Measurements from ENCODE around the gene REEP1. TPM values are rescaled to one million over a fixed set of nuclear protein-coding genes. Genes with fewer than 3 reads are reported as not detected.
A peak's percentile ranks its signal among the peaks of the same experiment; 100 is the strongest.

REEP1 gene
- total RNA-seq, 1 donor from 2014 or later = 6.4 TPM

DNA sequence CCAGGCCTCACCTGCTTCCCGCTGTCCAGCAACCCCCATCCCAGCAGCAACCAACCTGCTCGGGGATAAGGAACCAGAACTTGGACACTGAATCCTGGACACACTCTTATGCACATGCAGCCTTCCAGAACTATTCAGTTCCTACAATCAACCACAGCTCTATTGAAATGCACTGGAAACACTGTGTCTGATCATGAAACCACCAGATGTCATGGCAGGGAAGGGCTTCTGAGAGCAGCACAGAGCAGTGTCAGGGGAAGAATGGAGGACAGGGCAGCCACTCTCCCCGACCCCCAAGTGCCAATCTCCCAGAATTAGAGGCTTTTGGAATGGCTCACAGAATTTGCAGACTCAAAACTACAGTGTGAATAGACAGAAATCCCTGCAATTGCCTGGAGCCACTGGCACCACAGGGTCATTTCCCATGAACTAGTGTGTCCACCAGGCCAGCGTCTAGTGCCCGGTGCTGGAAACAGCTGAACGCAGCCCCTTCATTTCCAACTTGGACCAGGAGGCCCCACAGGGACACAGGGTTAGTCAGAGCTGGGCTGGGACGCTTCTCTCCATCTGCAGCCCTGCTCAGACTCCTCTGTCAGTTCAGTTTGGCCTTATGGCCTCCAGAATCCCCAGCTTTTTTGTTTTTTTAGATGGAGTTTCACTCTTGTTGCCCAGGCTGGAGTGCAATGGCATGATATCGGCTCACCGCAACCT is 112.6 kb downstream of the REEP1 start:
- no peak for DNase-seq (ENCODE audit: low spot score in 2 of 2)
- H3K27me3 ChIP-seq = no peaks in the 10 kb centered on the region
- H3K27ac ChIP-seq = peak overlapping the region; percentile 89 to 93
- H3K4me3 ChIP-seq = peak overlapping the region; percentile 17 to 48
- intact Hi-C loops (cut with DNase I) = loop anchor here (2.0 to 5.0 kb wide), 5 partner anchors 26 to 398 kb away; partner anchors contain the start of genes IMMT and RNF103
- H3K9me3 ChIP-seq = no peaks in the 10 kb centered on the region
- no peaks in the 10 kb centered on the region for H3K36me3 ChIP-seq
- peaks cover 25 to 37% of the 10 kb centered on the region in 2 donors for H3K4me1 ChIP-seq
- TF ChIP-seq, protein P1, sequence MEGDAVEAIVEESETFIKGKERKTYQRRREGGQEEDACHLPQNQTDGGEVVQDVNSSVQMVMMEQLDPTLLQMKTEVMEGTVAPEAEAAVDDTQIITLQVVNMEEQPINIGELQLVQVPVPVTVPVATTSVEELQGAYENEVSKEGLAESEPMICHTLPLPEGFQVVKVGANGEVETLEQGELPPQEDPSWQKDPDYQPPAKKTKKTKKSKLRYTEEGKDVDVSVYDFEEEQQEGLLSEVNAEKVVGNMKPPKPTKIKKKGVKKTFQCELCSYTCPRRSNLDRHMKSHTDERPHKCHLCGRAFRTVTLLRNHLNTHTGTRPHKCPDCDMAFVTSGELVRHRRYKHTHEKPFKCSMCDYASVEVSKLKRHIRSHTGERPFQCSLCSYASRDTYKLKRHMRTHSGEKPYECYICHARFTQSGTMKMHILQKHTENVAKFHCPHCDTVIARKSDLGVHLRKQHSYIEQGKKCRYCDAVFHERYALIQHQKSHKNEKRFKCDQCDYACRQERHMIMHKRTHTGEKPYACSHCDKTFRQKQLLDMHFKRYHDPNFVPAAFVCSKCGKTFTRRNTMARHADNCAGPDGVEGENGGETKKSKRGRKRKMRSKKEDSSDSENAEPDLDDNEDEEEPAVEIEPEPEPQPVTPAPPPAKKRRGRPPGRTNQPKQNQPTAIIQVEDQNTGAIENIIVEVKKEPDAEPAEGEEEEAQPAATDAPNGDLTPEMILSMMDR (IDR thresholded peaks at IDR 0.05) = no peak

DNA sequence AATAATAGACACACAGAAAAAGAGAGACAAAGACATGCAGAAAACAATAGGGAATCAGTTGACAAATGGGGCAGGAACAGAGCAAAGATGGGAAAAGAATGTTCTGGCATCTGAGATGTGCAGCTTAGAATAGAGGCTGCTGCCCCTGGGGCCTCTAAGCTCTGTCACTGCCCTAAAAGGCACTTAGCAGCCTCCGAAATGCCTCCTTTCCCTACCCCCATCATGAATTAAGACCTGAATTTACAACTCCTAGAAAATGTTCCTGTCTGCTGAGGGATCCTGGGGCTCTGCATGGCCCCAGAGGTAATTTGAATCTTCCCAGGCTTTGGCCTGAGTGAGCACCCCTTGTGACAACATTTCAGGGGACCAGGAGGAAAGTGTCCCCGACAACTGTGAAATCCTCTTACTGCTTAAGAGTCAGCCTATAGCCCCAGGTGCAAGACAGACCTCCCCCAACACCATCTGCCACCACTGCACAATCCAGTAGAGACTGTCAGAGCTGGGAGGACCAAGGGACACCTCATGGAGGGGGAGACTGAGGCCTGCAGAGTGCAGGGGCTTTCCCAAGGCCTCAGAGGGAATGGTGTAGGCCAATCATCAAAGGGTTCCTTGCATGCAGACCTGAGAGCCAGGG is 113.4 kb downstream of the REEP1 start:
- peak overlapping the region; percentile 89 to 93 for H3K27ac ChIP-seq
- H3K4me1 ChIP-seq = peaks cover 25 to 37% of the 10 kb centered on the region in 2 donors
- H3K36me3 ChIP-seq = no peaks in the 10 kb centered on the region

DNA sequence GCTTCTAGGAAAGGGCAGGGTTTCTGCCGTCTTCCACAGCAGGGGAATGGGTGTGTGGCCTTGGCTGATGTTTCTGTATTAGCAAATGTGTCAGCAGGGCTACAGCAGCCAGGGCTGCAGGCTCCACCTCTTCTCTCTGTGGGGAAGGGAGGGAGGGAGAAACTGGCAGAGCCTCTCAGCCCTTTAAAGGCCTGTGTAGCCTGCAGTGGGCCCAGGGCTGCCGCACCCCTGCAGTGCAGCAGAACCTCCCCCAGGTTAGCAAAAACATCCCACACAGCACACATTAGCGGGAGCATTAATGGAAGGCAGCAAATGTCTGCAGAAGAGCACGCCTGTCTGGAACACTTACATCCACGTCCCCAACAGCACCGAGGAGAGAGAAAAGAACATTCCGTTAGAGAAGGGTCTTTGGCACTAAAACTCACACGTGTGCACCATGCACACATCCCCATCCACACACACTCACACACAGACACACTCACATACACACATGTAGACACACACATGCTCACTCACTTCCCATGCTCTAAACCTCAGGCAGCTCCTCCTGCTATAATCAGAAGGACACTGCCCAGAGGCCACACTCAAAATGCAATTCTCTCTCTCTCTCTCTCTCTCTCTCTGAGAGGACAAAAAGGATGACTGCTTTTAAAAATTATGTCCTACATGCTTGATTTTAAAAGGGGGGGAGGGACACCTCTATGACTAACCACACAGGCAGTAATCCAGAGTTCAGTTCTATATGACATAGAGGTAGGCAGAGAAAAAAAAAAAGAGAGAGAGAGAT is 114.1 kb downstream of the REEP1 start:
- no peaks in the 10 kb centered on the region for H3K36me3 ChIP-seq
- H3K27ac ChIP-seq = peak overlapping the region; percentile 89 to 93
- intact Hi-C loops (cut with DNase I) = loop anchor here (5.0 kb wide), 2 partner anchors 74 to 399 kb away; partner anchors contain the start of gene RNF103
- H3K9me3 ChIP-seq = no peaks in the 10 kb centered on the region
- peak; percentile 44 to 85 for DNase-seq (ENCODE audit: low spot score in 2 of 2)
- TF ChIP-seq, protein P1 (IDR thresholded peaks at IDR 0.05) = no peak
- H3K27me3 ChIP-seq = no peaks in the 10 kb centered on the region
- H3K4me1 ChIP-seq = peaks cover 25 to 37% of the 10 kb centered on the region in 2 donors
- H3K4me3 ChIP-seq = peak overlapping the region in 1 of 2 donors; percentile 39

More for the DNA sequence above, 113.4 kb downstream of the REEP1 start:
- no peak for DNase-seq (ENCODE audit: low spot score in 2 of 2)
- Histone ChIP-seq H3K27me3 (no peaks in the 10 kb centered on the region), H3K4me3 (peak overlapping the region in 1 of 2 donors; percentile 48), H3K9me3 (no peaks in the 10 kb centered on the region)
- intact Hi-C loops (cut with DNase I) = loop anchor here (2.0 to 5.0 kb wide), 5 partner anchors 27 to 398 kb away; partner anchors contain the start of genes IMMT and RNF103
- TF ChIP-seq, protein P1 (IDR thresholded peaks at IDR 0.05) = no peak

DNA sequence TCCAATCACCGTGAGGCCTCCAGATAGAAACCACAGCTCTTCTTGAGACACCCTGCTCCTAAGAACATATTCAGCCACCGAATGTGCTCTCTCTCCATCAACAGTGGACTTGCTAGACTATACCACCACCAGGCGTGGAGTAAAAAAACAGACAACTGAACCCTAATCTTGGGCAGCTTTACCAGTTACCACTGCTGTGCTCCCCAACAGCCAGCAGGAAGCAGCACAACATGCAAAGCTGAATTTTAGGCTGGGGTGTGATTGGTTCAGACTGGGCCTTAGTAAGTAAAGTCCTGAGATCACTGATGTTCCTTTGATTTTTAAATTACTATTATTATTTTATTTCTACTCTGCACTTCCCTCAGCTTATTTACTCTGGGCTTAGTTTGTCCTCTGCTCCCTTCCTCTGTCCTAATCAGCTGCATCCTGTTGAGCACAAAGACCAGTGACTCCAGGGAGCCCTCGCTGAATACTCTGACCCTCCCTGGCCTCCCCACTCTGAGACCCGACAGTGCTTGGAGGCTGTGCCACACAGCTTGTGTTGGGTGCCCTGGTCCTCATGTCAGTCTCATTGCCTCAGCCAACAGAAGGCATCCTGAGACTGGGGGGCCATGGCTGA is 116.3 kb downstream of the REEP1 start:
- H3K4me1 ChIP-seq = peaks cover 25 to 37% of the 10 kb centered on the region in 2 donors
- TF ChIP-seq, protein P1 (IDR thresholded peaks at IDR 0.05) = peak; percentile 79 to 97 (median 91)
- peaks cover 0 to 2% of the 10 kb centered on the region in 2 donors for H3K36me3 ChIP-seq
- peak overlapping the region; percentile 89 to 93 for H3K27ac ChIP-seq
- intact Hi-C loops (cut with DNase I) = loop anchor here (1.0 to 5.0 kb wide), 4 partner anchors 76 to 401 kb away; partner anchors contain the start of gene RNF103
- no peaks in the 10 kb centered on the region for H3K9me3 ChIP-seq
- H3K4me3 ChIP-seq = no peak overlapping the region
- no peak for DNase-seq (ENCODE audit: low spot score in 2 of 2)
- no peaks in the 10 kb centered on the region for H3K27me3 ChIP-seq

DNA sequence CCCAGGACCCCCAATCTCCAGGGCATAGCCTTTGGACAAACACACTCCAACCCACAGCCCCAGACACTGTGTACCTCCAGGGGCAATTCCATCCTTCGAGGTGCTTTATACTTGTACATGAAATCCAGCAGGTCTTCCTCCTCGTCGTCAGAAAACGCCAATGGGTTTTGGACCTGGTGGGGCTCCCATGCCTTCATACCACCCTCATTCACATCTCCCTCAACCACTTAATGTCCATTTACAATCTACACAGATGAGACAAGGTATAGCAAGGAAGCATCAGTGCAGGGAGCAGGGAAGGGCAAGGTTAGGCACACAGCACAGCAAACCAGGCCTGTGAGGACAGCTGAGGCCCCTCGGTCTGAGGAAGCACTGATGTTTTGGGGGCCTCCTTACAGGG is 117.5 kb downstream of the REEP1 start:
- no peaks in the 10 kb centered on the region for H3K27me3 ChIP-seq
- no peak overlapping the region for H3K27ac ChIP-seq
- H3K4me1 ChIP-seq = peaks cover 22 to 31% of the 10 kb centered on the region in 2 donors
- no peaks in the 10 kb centered on the region for H3K9me3 ChIP-seq
- TF ChIP-seq, protein P1 (IDR thresholded peaks at IDR 0.05) = no peak
- H3K36me3 ChIP-seq = peaks cover 2 to 6% of the 10 kb centered on the region in 2 donors
- no peak overlapping the region for H3K4me3 ChIP-seq
- intact Hi-C loops (cut with DNase I) = loop anchor here (5.0 kb wide), 2 partner anchors 77 to 402 kb away; partner anchors contain the start of gene RNF103
- DNase-seq (ENCODE audit: low spot score in 2 of 2) = no peak
